ENCODE data around the gene C4BPA.

The C4BPA gene

GRCh38 chr1:207173396-207173795 is 69.4 kb downstream of the C4BPA start:
- TF ChIP-seq CTCF (IDR thresholded peaks at IDR 0.05; ENCODE audit: borderline replicate concordance, insufficient read depth, low read depth, low read length), result no peak
- H3K4me3 ChIP-seq (ENCODE audit: low read depth, low read length), result no peak overlapping the region

GRCh38 chr1:207174913-207175312 is 70.9 kb downstream of the C4BPA start:
- TF ChIP-seq CTCF (IDR thresholded peaks at IDR 0.05; ENCODE audit: borderline replicate concordance, insufficient read depth, low read depth, low read length), result no peak
- no peak overlapping the region for H3K4me3 ChIP-seq (ENCODE audit: low read depth, low read length)

- H3K4me3 ChIP-seq (ENCODE audit: low read depth, low read length), result no peak overlapping the region
- no peak for TF ChIP-seq CTCF (IDR thresholded peaks at IDR 0.05; ENCODE audit: borderline replicate concordance, insufficient read depth, low read depth, low read length)
Observed at GRCh38 chr1:207179036-207179435, 75.0 kb downstream of the C4BPA start.

GRCh38 chr1:207181847-207182246 is 77.8 kb downstream of the C4BPA start:
- TF ChIP-seq CTCF (IDR thresholded peaks at IDR 0.05; ENCODE audit: borderline replicate concordance, insufficient read depth, low read depth, low read length), result no peak
- no peak overlapping the region for H3K4me3 ChIP-seq (ENCODE audit: low read depth, low read length)

- no peak for TF ChIP-seq CTCF (IDR thresholded peaks at IDR 0.05; ENCODE audit: borderline replicate concordance, insufficient read depth, low read depth, low read length)
- H3K4me3 ChIP-seq (ENCODE audit: low read depth, low read length), result no peak overlapping the region
Observed at GRCh38 chr1:207186503-207186902, 82.5 kb downstream of the C4BPA start.

GRCh38 chr1:207188901-207189300 is 84.9 kb downstream of the C4BPA start:
- TF ChIP-seq CTCF (IDR thresholded peaks at IDR 0.05; ENCODE audit: borderline replicate concordance, insufficient read depth, low read depth, low read length), result no peak
- no peak overlapping the region for H3K4me3 ChIP-seq (ENCODE audit: low read depth, low read length)

GRCh38 chr1:207191061-207191460 is 87.0 kb downstream of the C4BPA start:
- H3K4me3 ChIP-seq (ENCODE audit: low read depth, low read length), result no peak overlapping the region
- no peak for TF ChIP-seq CTCF (IDR thresholded peaks at IDR 0.05; ENCODE audit: borderline replicate concordance, insufficient read depth, low read depth, low read length)

Data from GM12875 (cell line).